NCI-H345 treated with DMSO at 0.1 percent for 48 hours (cell line): Measurements from ENCODE around the gene MINPP1.
"Not testable (repeated sequence)": the region's sequence is repeated elsewhere in the genome, so short reads cannot be mapped to it uniquely, and the experiment has no call there.

Experiments
- DNase-seq: peaks from one replicate; lab custom pipeline; 2025; ENCODE audit not compliant: unreplicated experiment; lab: John Stamatoyannopoulos, UW

Gene MINPP1, protein sequence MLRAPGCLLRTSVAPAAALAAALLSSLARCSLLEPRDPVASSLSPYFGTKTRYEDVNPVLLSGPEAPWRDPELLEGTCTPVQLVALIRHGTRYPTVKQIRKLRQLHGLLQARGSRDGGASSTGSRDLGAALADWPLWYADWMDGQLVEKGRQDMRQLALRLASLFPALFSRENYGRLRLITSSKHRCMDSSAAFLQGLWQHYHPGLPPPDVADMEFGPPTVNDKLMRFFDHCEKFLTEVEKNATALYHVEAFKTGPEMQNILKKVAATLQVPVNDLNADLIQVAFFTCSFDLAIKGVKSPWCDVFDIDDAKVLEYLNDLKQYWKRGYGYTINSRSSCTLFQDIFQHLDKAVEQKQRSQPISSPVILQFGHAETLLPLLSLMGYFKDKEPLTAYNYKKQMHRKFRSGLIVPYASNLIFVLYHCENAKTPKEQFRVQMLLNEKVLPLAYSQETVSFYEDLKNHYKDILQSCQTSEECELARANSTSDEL

DNA sequence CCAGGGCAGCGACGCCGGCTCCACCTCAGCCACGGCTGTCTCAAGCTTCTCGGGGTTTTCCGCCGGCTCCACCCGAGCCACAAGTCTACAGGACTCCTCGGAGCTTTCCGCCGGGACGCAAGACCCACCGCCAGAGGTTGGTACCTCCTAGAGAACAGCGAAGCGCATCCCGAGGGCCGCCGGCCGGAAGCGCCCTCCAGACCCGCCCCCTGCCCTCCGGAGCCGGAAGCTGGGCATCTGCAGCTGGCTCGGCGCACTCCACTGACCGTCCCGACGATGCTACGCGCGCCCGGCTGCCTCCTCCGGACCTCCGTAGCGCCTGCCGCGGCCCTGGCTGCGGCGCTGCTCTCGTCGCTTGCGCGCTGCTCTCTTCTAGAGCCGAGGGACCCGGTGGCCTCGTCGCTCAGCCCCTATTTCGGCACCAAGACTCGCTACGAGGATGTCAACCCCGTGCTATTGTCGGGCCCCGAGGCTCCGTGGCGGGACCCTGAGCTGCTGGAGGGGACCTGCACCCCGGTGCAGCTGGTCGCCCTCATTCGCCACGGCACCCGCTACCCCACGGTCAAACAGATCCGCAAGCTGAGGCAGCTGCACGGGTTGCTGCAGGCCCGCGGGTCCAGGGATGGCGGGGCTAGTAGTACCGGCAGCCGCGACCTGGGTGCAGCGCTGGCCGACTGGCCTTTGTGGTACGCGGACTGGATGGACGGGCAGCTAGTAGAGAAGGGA is at the start of gene MINPP1:
Gene MINPP1, plus strand, starts transcription at position 254 of the 726 bp plus-strand sequence. Its CDS starts 23 bp downstream, at position 277.
- peak; percentile 43 for DNase-seq

DNA sequence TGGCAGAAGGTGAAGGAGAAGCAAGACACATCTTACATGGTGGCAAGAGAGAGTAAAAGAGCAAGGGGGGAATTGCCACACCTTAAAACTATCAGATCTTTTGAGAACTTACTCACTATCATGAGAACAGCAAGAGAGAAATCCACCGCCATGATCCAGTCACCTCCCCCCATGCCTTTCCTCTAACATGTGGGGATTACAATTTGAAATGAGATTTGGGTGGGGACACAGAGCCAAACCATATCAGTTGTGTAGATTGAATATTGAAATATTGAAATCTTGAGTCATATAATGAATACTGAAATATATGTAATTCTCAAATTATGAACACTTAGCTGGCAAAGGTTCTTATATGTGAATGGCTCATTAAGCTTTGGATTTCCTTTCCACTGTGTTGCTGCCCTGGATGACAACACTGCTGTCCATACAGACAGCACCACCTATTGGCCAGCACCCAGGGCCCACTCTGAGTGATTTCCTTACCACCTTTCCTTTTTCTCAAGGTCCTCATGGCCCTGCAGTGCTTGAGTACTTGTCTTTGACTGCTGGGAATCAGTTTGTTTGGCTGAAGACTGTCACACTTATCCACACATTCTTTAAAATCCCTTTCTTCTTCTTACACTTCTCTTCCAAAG is 48.0 kb upstream of the MINPP1 start:
- DNase-seq: not testable (repeated sequence)

DNA sequence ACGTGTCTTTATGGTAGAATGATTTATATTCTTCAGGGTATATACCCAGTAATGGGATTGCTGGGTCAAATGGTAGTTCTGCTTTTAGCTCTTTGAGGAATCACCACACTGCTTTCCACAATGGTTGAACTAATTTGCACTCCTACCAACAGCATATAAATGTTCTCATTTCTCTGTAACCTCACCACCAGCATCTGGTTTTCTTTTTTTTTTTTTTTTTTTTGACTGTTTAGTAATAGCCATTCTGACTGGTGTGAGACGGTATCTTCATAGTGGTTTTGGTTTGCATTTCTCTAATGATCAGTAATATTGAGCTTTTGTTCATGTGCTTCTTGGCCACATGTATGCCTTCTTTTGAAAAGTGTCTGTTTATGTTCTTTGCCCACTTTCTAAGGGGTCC is 42.9 kb upstream of the MINPP1 start:
- DNase-seq: not testable (repeated sequence)

DNA sequence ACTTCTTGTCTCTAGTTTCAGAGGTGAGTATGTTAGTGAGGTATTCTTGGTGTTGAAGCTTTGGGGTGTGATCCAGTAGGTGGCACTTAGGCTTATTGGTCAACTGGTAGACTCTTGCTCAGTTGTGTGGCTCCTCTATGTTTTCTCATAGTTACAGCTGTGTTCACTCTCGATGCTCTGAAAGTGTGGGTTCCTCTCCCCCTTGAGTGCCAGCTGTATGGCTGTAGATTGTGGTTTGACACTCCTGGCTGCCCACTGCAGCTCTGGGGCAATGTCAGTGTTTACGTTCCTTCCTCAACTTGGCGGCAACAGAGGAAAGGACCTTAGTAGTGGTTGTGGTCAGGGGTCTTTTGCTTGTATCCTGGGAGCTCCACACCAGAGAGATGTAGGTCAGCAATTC is 37.8 kb upstream of the MINPP1 start:
- not testable (repeated sequence) for DNase-seq

DNA sequence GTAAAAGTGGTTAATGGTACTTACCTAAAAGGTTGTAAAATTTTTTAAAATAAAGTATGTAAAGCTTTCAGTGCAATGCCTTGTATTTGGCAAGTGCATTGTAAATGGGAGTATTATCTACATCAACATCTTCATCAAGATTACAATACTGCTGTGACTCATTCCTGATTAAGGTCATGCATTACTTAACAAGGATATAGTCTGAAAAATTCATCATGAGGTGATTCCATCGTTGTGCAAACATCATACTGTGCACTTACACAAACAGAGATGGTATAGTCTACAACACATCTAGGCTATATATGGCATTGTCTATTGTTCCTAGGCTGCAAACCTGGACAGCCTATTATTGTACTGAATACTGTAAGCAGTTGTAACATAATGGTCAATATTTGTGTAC is 16.0 kb upstream of the MINPP1 start:
- DNase-seq: not testable (repeated sequence)

DNA sequence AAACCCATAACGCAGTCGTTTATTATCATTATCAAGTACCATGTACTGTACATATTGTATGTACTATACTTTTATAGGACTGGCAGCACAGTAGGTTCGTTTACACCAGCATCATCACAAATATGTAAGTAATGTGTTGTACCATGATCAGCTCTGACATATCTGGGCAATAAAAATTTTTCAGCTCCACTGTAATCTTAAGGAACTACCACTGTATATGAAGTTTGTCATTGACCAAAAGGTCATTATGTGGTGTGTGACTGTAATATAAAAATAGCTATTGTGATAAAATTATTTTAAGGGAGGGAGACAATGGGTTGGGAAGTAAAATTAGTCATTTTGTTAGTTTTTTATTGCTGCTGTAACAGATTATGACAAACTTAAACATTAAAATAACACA is 14.4 kb upstream of the MINPP1 start:
- not testable (repeated sequence) for DNase-seq

DNA sequence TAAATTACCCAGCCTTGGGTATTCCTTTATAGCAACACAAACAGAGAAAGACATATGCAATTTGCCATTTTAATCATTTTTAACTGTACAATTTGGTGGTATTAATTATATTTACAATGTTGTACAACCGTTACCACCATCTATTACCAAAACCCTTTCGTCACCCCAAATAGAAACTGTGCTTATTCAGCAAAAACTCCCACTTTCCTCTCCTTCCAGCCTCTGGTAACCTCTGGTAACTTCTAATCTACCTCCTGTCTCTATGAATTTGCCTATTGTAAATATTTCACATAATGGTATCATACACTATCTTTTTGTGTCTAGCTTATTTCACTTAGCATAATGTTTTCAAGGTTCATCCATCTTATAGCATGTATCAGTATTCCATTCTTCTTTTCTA is 12.2 kb upstream of the MINPP1 start:
- DNase-seq: not testable (repeated sequence)

DNA sequence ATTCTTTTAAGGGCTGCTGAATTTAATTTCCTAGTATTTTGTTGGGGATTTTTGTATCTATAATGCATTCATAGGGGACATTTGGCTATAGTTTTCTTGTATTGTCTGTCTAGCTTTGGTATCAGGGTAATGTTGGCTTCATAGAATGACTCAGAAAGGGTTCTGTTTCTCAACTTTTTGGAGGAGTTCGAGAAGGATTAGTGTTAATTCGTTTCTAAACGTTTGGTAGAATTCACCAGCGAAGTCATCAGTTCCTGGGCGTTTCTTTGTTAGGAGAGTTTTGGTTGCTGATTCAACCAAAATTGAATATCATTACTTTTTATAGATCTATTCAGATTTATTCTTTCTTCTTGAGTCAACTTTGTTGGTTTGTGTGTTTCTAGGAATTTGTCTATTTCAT is 9.2 kb upstream of the MINPP1 start:
- DNase-seq: not testable (repeated sequence)

DNA sequence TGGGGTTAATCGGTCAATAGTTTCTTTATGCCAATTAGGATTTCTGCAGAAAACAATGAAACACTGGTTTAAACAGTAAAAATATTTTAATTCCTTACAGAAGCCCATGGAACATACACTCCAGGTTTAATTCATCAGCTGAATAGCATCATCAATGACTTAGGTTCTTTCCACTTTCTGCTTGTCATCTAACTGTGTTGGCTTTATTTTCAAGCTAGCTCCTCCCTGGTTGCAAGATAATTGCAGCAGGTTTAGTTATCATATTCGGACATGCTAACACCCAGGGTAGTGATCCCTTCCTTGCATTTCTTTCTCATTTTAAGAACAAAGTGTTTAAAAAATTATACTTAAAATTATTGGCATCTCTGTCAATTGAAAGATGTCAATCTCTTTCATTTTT is 7.3 kb upstream of the MINPP1 start:
- not testable (repeated sequence) for DNase-seq

DNA sequence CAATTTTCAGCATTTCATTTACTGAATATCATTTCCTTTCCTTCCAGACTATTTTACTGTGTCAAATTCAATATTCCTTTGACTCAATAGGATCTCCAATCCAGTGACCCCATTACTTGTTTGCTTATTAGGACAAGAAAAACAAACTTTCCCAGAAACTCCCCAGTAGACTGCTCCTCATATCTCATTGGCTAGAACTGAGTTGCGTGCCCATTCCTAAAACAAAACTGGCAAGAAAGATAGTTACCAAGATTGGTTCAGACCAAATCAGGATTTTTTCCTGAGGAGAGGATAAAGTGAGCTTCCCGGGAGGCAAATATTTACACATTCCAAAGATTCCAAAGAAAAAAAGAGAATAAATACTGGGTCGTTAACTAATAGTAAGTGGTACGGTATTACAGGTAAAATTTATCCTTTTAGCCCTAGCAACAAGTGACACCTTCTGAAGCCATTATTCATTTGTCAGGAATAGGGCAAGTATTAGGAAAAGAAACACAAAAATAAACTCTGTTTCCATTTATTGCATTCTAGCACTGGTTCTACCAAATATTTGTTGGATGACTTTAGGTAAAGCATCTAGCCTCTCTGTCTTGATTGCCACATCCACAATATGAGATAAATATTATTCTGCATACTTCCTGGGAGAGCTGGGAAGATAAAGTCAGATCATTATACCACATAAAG is 6.4 kb upstream of the MINPP1 start:
- DNase-seq: not testable (repeated sequence)

DNA sequence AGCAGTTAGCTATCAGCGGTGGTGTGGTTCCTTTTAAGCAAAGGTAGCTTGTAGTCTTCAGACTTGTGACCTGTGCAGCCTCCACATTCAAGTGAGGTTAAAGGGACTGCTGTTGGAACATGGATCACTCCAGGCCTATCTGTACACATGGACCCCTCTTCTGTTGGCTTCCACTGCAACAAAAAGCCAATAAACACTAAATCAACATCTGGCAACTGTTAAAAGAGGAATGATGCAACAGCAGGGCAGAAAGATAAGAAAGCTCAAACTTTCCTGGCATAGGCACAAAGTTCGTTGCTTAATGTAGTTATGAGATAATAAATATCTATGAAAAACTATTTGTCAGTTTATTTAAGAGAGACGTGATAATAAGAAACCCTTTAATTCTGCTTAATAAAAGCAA is 4.0 kb upstream of the MINPP1 start:
- DNase-seq: no peak

DNA sequence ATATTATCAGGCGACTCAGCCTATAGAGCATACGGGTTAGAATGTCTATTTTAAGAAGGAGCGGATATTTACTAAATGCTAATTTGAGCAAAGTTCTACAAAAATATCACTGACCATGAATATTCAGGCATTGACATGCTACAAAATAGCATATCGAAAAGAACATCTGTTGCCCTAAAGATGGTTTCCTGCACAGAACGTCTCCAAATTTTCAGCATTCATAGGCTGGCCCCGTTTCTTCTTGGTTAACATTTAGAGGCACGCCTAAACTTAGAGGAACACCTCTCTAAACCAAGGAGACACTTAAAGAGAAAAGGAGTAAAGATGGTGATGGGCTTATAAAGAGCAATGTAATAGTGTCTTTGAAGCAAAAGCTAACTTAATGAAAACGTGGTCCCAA is 1.3 kb upstream of the MINPP1 start:
- DNase-seq: no peak

DNA sequence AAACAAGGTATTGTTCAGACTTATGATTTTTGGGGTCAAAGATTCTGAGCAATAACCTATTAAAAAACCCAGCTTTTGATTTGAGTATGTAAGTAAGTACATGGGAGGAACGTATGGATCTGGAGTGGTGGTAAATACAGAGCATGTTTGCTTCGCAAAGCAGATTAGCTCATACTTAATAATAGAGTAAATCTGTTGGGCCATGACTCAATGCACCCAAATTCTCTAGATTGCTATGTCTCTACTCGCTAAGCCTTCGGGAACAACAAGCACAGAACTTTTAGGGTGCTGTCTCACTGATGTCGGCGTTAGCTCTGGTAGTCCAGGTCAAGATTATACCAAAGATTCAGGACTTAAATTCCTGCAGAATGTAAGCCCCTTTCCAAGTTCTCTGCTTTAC is 807 bp upstream of the MINPP1 start:
- DNase-seq: no peak

DNA sequence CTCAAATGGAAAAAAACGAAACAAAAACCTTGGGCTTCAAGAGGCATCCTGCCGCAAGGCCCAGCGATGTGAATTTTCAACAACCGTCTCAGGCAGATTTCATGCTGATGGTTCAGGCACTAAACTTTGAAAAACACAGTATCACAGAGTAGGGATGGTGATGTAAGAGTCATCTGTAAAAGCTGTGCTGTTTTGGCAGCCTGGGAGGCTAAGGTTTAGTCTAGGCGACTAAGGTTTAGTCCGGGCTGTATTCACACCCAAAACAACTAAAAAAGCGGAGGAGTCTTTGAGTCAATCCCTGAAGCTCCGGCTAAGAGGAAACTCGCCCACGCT is 420 bp upstream of the MINPP1 start:
- DNase-seq: peak; percentile 34

DNA sequence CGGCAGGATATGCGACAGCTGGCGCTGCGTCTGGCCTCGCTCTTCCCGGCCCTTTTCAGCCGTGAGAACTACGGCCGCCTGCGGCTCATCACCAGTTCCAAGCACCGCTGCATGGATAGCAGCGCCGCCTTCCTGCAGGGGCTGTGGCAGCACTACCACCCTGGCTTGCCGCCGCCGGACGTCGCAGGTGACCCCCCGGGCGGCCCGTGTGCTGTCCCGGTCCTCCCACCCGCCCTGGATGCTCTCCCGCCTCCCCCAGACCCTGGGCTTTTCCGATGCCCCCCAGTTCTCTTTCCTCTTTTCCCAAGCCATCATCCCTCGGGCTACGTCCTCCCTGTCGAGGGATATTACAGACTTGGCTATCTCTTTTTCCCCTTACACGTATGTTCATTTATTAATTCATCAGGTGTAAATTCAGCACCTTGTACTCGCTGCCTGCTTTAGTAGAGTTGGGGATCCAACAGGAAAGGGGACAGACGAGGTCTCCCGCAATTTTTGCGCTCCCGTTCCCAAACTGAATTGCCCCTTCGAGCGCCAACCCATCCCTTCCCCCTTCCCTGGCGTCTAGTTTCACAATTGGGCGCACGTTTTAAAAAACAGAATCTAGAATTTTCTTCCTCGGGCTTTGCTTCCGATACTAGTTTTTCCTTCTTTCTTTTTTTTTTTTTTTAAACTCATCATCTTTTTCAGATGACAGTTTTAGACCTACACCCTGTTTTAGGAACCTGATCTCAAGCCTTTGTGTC is 846 bp downstream of the MINPP1 start:
- DNase-seq: peak; percentile 10

DNA sequence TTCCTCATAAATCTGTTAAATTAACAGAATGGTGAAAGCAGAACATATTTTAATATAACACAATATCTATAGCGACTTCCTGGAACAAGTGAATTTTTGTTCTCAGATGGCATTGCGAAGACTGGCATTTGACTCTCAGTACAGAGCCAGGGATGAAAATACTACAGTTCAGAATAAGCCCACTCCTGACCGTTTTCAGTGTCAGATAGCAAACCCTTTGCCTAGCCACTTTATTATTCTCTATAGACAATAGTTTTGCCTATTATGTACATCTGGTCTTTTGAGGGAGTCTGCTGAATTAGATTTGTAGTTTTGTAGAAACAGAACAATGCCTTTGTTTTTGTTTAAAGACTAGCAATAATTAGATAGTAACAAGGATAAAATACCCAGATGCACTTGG is 2.3 kb downstream of the MINPP1 start:
- no peak for DNase-seq

DNA sequence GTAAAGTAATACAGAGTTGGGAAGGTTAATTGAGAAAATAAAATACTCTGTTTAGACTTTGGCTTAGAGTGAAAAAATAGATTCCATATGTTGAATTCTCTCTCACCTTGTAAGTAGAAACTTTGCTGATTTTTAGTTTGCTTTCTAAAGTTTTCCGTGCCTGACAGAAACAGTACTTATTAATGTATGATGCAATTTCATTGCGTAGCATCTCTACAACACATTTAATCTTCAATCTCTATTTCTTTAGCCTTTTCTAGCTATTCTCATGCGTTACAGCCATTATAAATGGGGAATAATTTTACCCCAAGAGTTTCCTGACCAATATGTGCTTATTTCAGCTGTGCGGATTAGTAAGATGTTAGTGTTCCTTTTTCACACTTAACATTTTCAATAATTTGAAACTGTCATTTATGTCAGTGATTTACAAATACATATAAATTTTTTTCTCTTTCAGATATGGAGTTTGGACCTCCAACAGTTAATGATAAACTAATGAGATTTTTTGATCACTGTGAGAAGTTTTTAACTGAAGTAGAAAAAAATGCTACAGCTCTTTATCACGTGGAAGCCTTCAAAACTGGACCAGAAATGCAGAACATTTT is 3.3 kb downstream of the MINPP1 start:
- DNase-seq: no peak

DNA sequence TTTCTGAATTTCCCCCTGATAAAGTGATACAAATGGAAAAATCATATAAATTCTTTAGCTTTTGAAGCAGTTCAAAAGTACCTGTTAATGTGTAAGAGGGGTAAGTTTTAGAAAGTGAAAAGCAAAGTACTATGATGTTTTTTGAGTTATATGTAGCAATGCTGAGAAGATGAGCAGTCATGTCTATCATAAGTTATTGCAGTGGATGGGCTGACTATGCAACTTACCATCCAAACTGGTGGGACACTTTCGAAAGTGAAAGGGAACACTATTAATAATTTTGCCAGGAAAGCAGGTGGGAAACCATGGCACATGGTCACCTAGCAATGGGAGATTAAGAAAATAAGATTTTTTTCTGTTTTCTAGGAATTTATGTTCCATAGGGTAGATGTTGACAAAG is 4.1 kb downstream of the MINPP1 start:
- no peak for DNase-seq

DNA sequence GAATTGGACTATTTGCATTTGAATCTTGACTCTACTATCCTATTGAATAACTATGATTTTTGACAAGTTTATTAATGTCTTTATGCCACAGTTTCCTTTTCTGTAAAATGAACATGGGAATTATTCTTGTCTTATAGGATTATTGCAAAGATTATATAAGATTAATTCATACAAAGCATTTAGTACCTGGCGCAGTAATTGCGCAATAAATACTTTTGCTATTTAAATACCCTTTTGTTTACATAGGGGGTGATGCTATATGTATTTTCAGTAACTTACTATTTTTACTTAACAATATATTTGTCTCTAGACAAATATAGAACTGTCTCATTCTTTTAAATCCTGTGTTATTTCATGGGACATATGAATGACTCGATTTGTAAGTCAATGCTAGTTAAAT is 5.3 kb downstream of the MINPP1 start:
- DNase-seq: no peak

DNA sequence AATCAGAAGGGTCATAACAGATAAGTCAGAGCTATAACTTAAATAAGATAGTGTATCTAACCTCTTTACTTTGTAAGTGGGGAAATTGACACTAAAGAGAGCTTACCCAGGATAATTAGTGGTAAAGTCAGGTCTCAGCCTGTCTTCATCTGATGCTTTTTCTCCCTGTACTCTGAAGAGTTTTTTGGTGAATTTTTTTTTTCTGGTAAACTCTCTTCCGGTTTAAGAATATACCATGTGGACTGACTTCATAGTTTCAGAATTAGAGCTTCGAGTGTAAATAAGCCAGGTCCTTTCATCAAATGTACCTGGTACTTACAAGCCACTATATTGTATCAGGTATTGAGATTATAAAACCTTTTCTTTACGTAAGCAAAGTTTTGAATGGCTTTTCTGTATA is 6.8 kb downstream of the MINPP1 start:
- DNase-seq: no peak
